B cell (primary cell): ENCODE data around the gene TMA7.

Experiments
- CTCF ChIP-seq: fragments of 200-600 bp; IDR thresholded peaks from one replicate; pipeline ENCODE4 v1.8.0; 2022; ENCODE audit warnings: antibody characterized with exemption, mild to moderate bottlenecking
- EZH2 ChIP-seq: IDR thresholded peaks from 2 replicates; pipeline ENCODE4 v1.6.1; 2012; ENCODE audit warnings: borderline replicate concordance, low read depth, mild to moderate bottlenecking, moderate library complexity, low read length; ENCODE audit not compliant: insufficient read depth, poor library complexity, severe bottlenecking

- TF ChIP-seq CTCF (no peak), EZH2 (no peak)
These were observed 11.2 kb downstream of the TMA7 start for GRCh38 chr3:48451270-48451669.
